Gastroesophageal sphincter (tissue), 3 donors: ENCODE results near the gene ZNF672.

Source experiments
- EP300 ChIP-seq: sonication (generic); formaldehyde crosslinking; IDR thresholded peaks from one replicate; pipeline ENCODE4 v1.6.1; 2017; ENCODE audit warnings: antibody characterized with exemption, mild to moderate bottlenecking
- POLR2A ChIP-seq, 2 donors: fragments of 450-650 bp; IDR thresholded peaks; one replicate each; pipeline ENCODE4 v1.6.1; 2017; ENCODE audit warnings: antibody characterized with exemption in 2 of 2, mild to moderate bottlenecking in 2 of 2, moderate library complexity in 1 of 2
- TF ChIP-seq, protein P1 (sequence below), 4 experiments: fragments of 200-600 bp in 2 of 4; fragments of 450-650 bp in 2 of 4; sonication (generic) in 1 of 4; IDR thresholded peaks; one replicate each; pipeline ENCODE4 v1.5.1; 2017 to 2019; ENCODE audit warnings: antibody characterized with exemption in 4 of 4, mild to moderate bottlenecking in 2 of 4, moderate library complexity in 2 of 4

DNA sequence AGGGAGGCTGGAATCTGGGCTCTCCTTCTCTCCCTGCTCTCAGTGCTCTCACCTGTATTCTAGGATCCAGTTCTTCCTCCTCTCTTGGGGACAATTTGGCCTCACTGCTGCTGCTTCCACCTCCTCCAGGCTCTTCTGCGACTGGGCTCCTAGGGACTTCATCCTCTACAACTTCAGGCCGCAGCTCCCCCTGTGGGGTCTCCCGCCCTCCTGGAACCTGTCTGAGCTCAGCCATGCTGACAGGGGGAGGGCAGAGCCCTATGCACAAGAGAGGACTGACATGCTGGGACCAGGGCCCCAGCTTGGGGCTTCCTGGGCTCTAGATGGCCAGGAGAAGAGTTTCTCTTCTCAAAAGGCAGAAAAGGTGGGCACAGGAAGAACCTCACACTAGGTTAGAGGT lies 13.3 kb upstream of the ZNF672 start:
- TF ChIP-seq, protein P1, sequence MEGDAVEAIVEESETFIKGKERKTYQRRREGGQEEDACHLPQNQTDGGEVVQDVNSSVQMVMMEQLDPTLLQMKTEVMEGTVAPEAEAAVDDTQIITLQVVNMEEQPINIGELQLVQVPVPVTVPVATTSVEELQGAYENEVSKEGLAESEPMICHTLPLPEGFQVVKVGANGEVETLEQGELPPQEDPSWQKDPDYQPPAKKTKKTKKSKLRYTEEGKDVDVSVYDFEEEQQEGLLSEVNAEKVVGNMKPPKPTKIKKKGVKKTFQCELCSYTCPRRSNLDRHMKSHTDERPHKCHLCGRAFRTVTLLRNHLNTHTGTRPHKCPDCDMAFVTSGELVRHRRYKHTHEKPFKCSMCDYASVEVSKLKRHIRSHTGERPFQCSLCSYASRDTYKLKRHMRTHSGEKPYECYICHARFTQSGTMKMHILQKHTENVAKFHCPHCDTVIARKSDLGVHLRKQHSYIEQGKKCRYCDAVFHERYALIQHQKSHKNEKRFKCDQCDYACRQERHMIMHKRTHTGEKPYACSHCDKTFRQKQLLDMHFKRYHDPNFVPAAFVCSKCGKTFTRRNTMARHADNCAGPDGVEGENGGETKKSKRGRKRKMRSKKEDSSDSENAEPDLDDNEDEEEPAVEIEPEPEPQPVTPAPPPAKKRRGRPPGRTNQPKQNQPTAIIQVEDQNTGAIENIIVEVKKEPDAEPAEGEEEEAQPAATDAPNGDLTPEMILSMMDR (IDR thresholded peaks at IDR 0.05), result no peak
- TF ChIP-seq POLR2A (IDR thresholded peaks at IDR 0.05) (no peak), EP300 (no peak)
